HG03457 (cell line): ENCODE results near the gene NELL2.

Experiments used
- ATAC-seq: cut with Tn5 transposase; IDR thresholded peaks from one replicate; pipeline ENCODE4 v1.9.1; 2021; ENCODE audit warnings: moderate number of reproducible peaks; ENCODE audit not compliant: unreplicated experiment

Gene NELL2

DNA sequence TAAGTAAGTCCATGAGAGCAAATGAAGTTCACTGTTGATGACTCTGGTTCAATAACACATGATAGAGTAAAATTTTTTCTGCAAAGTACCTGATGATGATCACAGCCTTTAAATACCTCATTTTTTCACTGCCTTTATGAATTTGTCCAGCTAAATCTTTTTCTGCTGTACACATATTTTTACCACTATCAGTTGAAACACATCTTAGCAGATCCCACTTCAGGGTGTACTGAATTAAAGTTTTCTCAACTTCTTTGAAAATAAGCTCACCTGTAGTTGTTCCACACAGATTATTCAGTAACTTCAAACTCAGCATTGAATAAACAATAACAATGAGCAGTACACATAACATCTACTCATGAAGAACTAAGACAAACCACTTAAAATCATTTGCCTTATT lies 385.9 kb downstream of the NELL2 start:
- ATAC-seq, result no peak

DNA sequence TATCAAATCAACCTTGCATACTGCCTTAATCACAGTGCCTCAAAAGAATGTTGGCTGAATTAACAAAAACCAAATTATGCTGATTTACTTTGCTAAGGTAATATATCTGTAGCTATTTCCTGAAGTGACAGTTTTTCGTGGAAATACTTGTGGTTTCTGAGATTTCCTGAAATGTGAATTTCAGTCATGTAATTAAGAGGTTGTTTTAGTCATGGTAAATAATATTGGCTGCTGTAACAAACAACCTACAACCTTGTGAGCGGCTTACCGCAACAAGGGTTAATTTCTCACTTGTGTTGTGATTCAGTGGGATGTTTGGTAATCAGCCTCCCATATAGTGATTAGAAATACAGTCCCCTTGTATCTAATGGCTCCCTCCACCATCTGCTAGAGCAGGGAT lies 387.9 kb downstream of the NELL2 start:
- ATAC-seq, result no peak

DNA sequence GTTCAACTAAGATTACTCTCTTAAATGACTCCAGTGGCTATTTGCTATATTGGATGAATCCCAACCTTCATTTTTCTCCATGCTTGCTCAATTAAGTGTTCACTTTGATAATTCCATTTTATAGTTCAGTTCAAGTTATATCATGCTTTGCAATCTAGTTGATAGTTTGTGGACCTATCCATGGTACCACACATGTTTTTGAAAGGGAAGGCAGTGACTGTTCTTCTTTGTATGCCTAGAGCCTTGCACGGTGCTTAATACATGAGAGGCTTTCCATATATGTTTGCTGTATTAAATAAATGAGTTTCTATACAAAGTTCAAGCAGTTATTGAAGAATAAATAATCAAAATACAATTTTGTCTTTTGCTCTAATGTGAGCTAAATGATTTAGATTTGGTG lies 391.3 kb downstream of the NELL2 start:
- ATAC-seq, result no peak

DNA sequence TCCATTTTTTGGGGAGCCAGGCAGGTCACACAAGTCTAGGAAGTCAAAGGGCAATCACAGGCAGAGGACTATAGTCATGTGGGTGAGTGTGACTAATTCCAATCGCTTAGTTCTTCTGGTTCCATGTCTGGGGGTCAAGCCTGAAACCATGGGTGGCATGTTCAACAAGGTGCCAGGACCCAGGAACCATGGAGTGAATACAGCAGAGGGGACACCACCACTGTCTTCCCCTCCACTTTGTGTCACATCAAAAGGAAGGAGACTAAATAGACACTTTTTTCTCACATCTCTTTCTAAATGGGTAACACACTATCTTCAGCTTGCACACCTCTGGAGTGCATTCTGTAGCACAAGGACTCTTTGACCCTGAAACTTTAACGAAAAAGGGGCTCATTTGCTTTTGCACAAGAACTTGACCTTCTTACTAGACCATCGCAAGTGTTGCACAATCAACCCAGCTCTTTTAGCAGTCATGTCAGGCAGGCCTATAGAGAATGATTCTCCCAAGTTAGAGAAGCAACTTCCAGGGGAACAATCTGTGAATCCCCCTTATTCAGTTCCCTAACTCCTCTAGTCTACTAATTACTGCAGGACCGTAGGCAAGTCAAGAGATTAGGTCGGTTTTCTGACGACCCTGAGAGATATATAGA lies 398.7 kb downstream of the NELL2 start:
- ATAC-seq, result no peak

DNA sequence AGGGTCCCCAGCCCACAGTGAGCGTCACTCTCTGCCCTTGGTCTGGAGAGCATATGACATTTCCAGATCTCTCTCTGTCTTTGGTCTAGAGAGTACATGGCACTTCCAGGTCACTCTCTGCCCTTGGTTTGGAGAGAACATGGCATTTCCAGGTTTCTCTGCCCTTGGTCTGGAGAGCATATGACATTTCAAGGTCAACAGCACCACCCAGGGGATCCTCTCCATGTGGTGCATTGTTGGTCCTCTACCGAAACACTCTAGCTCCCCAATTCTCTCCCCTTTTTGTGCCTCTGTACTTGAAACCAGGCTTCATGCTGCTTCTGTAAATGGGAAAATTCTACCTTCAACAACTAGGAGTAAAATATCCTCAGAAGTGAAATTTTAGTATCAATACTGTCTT lies 399.4 kb downstream of the NELL2 start:
- no peak for ATAC-seq

DNA sequence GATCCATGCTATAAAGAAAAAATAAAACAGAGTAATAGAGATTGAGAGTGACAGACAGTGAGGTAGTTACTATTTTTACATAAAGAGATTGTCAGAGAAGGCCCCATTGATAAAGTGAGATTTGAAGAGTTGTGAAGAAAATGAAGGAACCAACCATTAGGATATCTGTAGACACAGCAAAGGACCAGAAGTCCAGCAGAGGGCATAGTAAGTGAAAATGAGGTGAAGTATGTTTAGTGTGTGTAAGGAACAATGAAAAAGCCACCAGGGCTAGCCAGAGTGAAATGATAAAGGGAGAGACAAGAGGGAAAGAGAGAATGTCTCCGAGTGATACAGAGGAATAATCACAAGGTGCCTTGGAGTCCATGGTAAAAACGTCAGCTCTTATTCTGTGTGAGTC lies 411.0 kb downstream of the NELL2 start:
- ATAC-seq, result no peak

DNA sequence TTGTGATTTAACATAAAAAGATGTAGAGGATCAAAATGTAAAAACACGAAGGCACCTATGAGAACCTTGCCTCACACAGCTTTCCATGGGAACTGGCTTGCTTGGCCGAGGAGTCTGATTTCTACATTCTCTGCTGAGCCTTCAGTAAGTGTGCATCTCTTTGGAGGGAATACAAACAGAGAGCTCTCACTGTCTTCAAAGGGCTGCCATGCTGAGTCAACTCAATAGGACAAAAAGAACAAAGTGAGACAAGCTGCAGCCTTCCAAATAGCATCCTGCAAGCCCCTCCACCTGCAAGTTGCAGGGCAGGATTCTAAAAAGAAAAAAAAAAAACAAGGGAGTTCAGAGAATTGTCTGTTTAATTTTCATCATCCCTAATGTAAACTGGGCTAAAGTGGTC lies 411.9 kb downstream of the NELL2 start:
- ATAC-seq, result no peak

DNA sequence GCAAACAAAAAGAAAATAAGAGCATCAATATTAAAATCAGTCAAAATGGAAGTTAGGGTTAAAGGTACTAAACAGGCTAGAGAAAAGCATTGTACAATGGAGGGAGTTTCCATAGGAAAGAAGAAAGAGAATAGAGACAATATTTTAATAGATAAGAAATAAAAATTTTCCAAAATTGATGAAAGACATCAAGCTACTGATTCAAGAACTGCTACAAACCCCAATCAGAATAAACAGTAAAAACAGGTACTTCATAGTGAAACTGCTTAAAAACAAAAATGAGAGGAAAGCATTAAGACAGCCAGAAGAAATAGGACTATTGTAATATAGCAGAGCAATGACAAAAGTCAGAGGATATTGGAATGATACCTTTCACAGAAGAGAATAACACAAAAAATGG lies 413.4 kb downstream of the NELL2 start:
- ATAC-seq, result no peak

DNA sequence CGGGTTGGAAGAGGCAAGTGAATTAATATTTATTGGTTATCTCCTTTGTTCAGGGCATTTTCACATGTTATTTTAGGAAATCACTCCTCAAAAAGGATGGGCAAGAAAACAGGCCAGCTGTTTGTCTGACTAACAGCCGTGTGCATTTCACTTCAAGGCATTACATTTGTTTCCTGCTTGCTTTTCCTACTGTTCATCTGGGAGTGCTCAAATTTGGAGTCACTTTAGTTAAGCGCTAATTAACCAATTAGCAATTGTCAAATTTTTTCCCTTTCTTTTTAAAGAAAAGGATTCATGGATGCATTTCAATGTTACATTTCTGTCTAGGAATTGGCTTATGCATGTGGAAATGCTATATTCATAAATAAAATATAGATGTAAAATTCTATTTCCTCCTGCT lies 415.9 kb downstream of the NELL2 start:
- no peak for ATAC-seq

DNA sequence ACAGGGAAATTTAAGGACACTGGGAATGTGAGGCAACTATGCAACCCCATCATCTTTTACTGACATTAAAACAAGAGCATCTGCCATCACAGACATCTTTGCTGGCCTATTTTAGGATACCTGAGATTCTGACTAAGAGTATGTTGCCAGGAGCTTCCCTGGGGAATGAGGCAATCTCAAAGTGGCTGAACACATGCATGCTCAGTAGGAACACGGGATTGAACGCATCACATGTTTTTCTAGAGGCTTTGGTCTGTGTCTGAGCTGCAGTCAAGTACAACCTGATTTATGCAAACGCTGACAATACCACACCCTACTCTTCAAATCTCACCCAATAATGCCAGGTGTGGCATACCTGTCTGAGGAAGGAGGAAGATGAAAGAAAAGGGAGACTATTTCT lies 416.5 kb downstream of the NELL2 start:
- no peak for ATAC-seq
